Neutrophil (primary cell): ENCODE data around the gene TACC2.

Experiments used
- H3K27ac ChIP-seq: fragments of 200-600 bp; sonication (generic); 2 replicates; pipeline ENCODE4 v1.5.1; 2016; ENCODE audit warnings: mild to moderate bottlenecking, moderate library complexity
- H3K27me3 ChIP-seq: fragments of 200-600 bp; sonication (generic); 2 replicates; pipeline ENCODE4 v1.6.0; 2016; ENCODE audit warnings: mild to moderate bottlenecking
- H3K36me3 ChIP-seq: fragments of 200-600 bp; sonication (generic); 2 replicates; pipeline ENCODE4 v1.5.1; 2017
- H3K4me1 ChIP-seq, 2 experiments: fragments of 200-600 bp in 1 of 2; sonication (generic) in 1 of 2; 1 replicate in 1 of 2; 2 replicates in 1 of 2; pipeline versions ENCODE4 v1.5.1 to v1.6.1; 2013 to 2016; ENCODE audit warnings: low read depth in 1 of 2, low read length in 1 of 2, mild to moderate bottlenecking in 1 of 2, moderate library complexity in 1 of 2; ENCODE audit not compliant: control insufficient read depth in 1 of 2, insufficient read depth in 1 of 2
- H3K4me3 ChIP-seq, 2 experiments: fragments of 200-600 bp in 1 of 2; sonication (generic) in 1 of 2; 1 replicate in 1 of 2; 2 replicates in 1 of 2; pipeline ENCODE4 v1.5.1; 2013 to 2016; ENCODE audit warnings: low read depth in 1 of 2, low read length in 1 of 2, mild to moderate bottlenecking in 1 of 2, moderate library complexity in 1 of 2
- H3K9me3 ChIP-seq: fragments of 200-600 bp; sonication (generic); 2 replicates; pipeline ENCODE4 v1.5.1; 2016
- CTCF ChIP-seq: fragments of 200-600 bp; sonication (generic); IDR thresholded peaks from 2 replicates; pipeline ENCODE4 v1.5.1; 2016; ENCODE audit warnings: antibody characterized with exemption

Gene TACC2

GRCh38 chr10:122288917-122289316, 300.0 kb downstream of the TACC2 start:
- Histone ChIP-seq H3K9me3 (no peaks in the 10 kb centered on the region), H3K4me3 (no peak overlapping the region), H3K4me1 (no peaks in the 10 kb centered on the region), H3K27me3 (no peaks in the 10 kb centered on the region), H3K27ac (no peak overlapping the region), H3K36me3 (no peaks in the 10 kb centered on the region)
- TF ChIP-seq CTCF = no peak

GRCh38 chr10:122290334-122290733, 301.4 kb downstream of the TACC2 start:
- Histone ChIP-seq H3K27me3 (no peaks in the 10 kb centered on the region), H3K4me3 (no peak overlapping the region), H3K27ac (no peak overlapping the region), H3K4me1 (no peaks in the 10 kb centered on the region), H3K36me3 (no peaks in the 10 kb centered on the region), H3K9me3 (no peaks in the 10 kb centered on the region)
- no peak for TF ChIP-seq CTCF

- no peaks in the 10 kb centered on the region for H3K9me3 ChIP-seq
- no peaks in the 10 kb centered on the region for H3K27me3 ChIP-seq
- no peak overlapping the region for H3K4me3 ChIP-seq
- H3K36me3 ChIP-seq = no peaks in the 10 kb centered on the region
- no peaks in the 10 kb centered on the region for H3K4me1 ChIP-seq
- no peak for TF ChIP-seq CTCF
- H3K27ac ChIP-seq = no peak overlapping the region
Measured at GRCh38 chr10:122290833-122291532, 302.0 kb downstream of the TACC2 start.

GRCh38 chr10:122291739-122292138, 302.8 kb downstream of the TACC2 start:
- Histone ChIP-seq H3K36me3 (no peaks in the 10 kb centered on the region), H3K27ac (no peak overlapping the region), H3K4me1 (no peaks in the 10 kb centered on the region), H3K9me3 (no peaks in the 10 kb centered on the region), H3K4me3 (no peak overlapping the region), H3K27me3 (no peaks in the 10 kb centered on the region)
- no peak for TF ChIP-seq CTCF

GRCh38 chr10:122292376-122292775, 303.4 kb downstream of the TACC2 start:
- H3K36me3 ChIP-seq = no peaks in the 10 kb centered on the region
- no peaks in the 10 kb centered on the region for H3K9me3 ChIP-seq
- H3K4me3 ChIP-seq = no peak overlapping the region
- H3K27me3 ChIP-seq = no peaks in the 10 kb centered on the region
- TF ChIP-seq CTCF = no peak
- H3K27ac ChIP-seq = no peak overlapping the region
- H3K4me1 ChIP-seq = no peaks in the 10 kb centered on the region
